ENCODE results near the gene CACNA1D. TPM values are rescaled to one million over a fixed set of nuclear protein-coding genes. Genes with fewer than 3 reads are reported as not detected.
"Not testable (repeated sequence)": the region's sequence is repeated elsewhere in the genome, so short reads cannot be mapped to it uniquely, and the experiment has no call there.

The CACNA1D gene
- total RNA-seq, 1 experiment from 2014 or later: 1.1 TPM

- no peak for TF ChIP-seq ZBTB33 (IDR thresholded peaks at IDR 0.05; ENCODE audit: extremely low read depth, insufficient replicate concordance, low read length)
- no peak for TF ChIP-seq EZH2 (IDR thresholded peaks at IDR 0.05)
- no peak for TF ChIP-seq MAX (IDR thresholded peaks at IDR 0.05)
- no peak for TF ChIP-seq ATF3 (IDR thresholded peaks at IDR 0.05)
- TF ChIP-seq POLR2AphosphoS5 (IDR thresholded peaks at IDR 0.05; ENCODE audit: low read depth, low read length): no peak
These were observed 21.0 kb upstream of the CACNA1D start (continued) for GRCh38 chr3:53473422-53473821.

- intact Hi-C loops (cut with micrococcal nuclease); H3K79me2 ChIP-seq (ENCODE audit: insufficient read depth, low read length); H3K27ac ChIP-seq (ENCODE audit: low read depth, low read length); RAD21 ChIA-PET (ENCODE audit: low non-redundant PET in 1 of 2, low total read pairs in 2 of 2, uncharacterized antibody in 2 of 2, unreplicated experiment in 2 of 2); ATAC-seq; BruUV-seq (replicated peaks); H3K4me3 ChIP-seq (replicated peaks in 1 of 2; ENCODE audit: low read depth in 1 of 2, low read length in 2 of 2); CTCF ChIA-PET; H3K9me2 ChIP-seq (ENCODE audit: insufficient read depth); H3K4me1 ChIP-seq (ENCODE audit: control insufficient read depth in 1 of 2, insufficient read depth in 2 of 2, low read length in 2 of 2); H3K9ac ChIP-seq (ENCODE audit: low read length); H2AFZ ChIP-seq (ENCODE audit: low read depth, low read length, poor library complexity, severe bottlenecking); DNase-seq (ENCODE audit: low read depth, low spot score); H3K36me3 ChIP-seq (ENCODE audit: control insufficient read depth in 1 of 2, insufficient read depth in 2 of 2, low read length in 2 of 2); H3K4me2 ChIP-seq (ENCODE audit: low read length); H3K9me3 ChIP-seq (ENCODE audit: control insufficient read depth in 1 of 2, insufficient read depth in 1 of 2, low read depth in 1 of 2, low read length in 2 of 2); H4K20me1 ChIP-seq (ENCODE audit: insufficient read depth); H3K27me3 ChIP-seq (ENCODE audit: insufficient read depth, low read length); POLR2A ChIA-PET: not testable (repeated sequence)
These were observed 18.0 kb upstream of the CACNA1D start for GRCh38 chr3:53476372-53476771.

- ATAC-seq; CTCF ChIA-PET; H3K9me2 ChIP-seq (ENCODE audit: insufficient read depth); H3K27ac ChIP-seq (ENCODE audit: low read depth, low read length); H3K9me3 ChIP-seq (ENCODE audit: control insufficient read depth in 1 of 2, insufficient read depth in 1 of 2, low read depth in 1 of 2, low read length in 2 of 2); H2AFZ ChIP-seq (ENCODE audit: low read depth, low read length, poor library complexity, severe bottlenecking); H3K27me3 ChIP-seq (ENCODE audit: insufficient read depth, low read length); BruUV-seq (replicated peaks); H4K20me1 ChIP-seq (ENCODE audit: insufficient read depth); H3K36me3 ChIP-seq (ENCODE audit: control insufficient read depth in 1 of 2, insufficient read depth in 2 of 2, low read length in 2 of 2); H3K4me2 ChIP-seq (ENCODE audit: low read length); intact Hi-C loops (cut with micrococcal nuclease); H3K4me1 ChIP-seq (ENCODE audit: control insufficient read depth in 1 of 2, insufficient read depth in 2 of 2, low read length in 2 of 2); H3K79me2 ChIP-seq (ENCODE audit: insufficient read depth, low read length); H3K4me3 ChIP-seq (replicated peaks in 1 of 2; ENCODE audit: low read depth in 1 of 2, low read length in 2 of 2); H3K9ac ChIP-seq (ENCODE audit: low read length); POLR2A ChIA-PET; DNase-seq (ENCODE audit: low read depth, low spot score): not testable (repeated sequence)
- RAD21 ChIA-PET (ENCODE audit: low non-redundant PET in 1 of 2, low total read pairs in 2 of 2, uncharacterized antibody in 2 of 2, unreplicated experiment in 2 of 2): interaction anchor here in 1 of 2 experiments (0.7 kb wide), 1 partner anchor 89 kb away, joined by 4 read pairs; no protein-coding TSS in a partner anchor
These were observed 16.7 kb upstream of the CACNA1D start for GRCh38 chr3:53477689-53478088.

Measured in HCT116 (cell line).